HG03521 (cell line): ENCODE measurements around the gene UGP2.

Source experiments
- ATAC-seq: cut with Tn5 transposase; IDR thresholded peaks from one replicate; pipeline ENCODE4 v1.9.1; 2021; ENCODE audit warnings: mild to moderate bottlenecking, moderate library complexity; ENCODE audit not compliant: unreplicated experiment

Gene UGP2

DNA sequence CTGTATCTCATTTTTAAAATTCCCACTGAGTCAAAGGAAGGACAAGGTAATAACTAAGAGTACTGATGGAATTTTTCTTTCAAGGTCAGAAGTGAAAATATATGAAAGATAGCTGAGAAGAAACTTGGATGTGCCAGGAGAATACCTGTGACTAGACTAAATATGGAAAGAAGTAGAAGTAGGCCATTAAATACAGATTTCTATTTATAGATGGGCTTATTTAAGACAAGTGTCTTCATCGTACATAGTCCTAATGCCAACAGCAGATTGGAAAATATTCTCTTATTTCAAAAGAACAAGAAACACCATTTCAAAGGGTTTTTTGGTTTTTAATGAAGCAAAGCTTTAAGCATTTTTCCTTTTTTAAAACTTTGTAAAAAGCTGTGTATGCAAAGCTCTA lies 22.0 kb downstream of the UGP2 start:
- ATAC-seq: no peak

DNA sequence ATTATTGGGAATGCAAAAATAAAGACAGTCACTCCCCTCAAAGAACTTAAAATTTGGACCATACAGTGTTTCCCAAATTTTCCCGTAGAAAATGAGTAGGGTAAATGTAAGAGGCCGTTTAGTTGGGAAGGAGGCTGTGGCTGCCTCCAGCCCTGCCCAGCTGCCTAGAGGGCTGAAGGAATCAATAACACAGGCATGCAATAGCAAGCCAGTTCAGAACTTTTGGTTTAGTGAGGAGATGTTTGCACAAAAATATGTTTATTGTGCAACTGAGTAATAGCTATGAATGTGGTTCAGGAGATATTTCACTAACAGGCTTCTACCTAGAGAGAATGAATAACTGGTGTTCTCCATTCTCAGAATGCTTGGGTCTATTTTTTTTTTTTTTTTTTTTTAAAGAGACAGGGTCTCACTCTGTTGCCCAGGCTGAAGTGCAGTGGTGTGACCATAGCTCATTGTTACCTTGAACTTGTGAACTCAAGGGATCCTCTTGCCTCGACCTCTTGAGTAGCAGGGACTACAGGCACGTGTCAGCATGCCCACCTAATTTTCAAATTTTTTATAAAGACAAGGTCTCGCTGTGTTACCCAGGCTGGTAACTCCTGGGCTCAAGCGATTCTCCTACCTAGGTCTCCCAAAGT lies 23.6 kb downstream of the UGP2 start:
- ATAC-seq: no peak

DNA sequence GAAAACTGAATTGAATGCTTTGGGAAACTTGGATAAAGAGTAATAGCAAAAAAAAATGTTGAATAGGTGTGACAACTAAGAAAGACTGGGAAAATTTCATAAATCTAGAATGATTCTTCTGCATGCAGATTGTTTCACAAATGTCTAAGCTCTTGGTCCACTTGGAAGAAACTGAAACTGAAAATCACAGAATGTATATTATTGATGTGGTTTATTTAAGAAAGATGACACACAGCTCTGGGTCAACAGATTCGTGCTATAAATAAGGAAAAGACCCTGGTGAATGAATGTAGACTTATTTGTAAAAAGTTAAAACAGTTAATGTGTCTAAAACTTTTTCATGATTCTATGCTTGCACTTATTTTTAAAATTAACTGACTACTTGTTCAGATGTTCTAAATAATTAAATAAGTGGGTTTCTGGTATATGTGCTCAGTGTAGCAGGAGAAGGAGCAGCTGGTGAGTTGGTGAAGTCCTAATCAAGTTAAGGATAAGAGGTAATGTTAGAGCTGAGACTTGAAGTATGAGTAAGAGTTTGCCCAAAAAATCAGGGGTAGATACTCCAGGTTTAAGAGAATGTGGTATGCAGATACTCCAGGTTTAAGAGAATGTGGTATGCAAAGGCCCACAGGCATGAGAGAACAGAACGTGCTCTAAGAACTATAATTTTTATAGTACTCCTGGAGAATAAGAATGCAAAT lies 24.5 kb downstream of the UGP2 start:
- peak; percentile 45 for ATAC-seq

GRCh38 chr2:63870679-63871078 lies 29.0 kb downstream of the UGP2 start:
- ATAC-seq: no peak

DNA sequence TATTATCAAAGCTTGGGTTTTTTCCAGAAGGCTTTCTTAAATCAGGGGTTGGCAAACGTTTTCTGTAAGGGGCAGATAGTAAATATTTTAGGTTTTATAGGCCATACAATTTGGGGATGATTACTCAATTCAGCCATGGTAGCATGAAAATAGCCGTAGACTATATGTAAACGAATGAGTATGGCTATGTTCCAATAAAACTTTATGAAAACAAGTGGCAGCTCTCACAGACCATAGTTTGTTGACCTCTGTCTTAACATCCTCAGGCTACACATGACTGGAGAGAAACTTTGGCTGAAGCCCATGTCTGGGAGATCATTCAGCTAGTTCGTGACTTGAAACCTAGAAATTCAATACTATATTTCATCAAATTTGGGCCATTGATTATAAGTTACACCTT lies 30.2 kb downstream of the UGP2 start:
- no peak for ATAC-seq

DNA sequence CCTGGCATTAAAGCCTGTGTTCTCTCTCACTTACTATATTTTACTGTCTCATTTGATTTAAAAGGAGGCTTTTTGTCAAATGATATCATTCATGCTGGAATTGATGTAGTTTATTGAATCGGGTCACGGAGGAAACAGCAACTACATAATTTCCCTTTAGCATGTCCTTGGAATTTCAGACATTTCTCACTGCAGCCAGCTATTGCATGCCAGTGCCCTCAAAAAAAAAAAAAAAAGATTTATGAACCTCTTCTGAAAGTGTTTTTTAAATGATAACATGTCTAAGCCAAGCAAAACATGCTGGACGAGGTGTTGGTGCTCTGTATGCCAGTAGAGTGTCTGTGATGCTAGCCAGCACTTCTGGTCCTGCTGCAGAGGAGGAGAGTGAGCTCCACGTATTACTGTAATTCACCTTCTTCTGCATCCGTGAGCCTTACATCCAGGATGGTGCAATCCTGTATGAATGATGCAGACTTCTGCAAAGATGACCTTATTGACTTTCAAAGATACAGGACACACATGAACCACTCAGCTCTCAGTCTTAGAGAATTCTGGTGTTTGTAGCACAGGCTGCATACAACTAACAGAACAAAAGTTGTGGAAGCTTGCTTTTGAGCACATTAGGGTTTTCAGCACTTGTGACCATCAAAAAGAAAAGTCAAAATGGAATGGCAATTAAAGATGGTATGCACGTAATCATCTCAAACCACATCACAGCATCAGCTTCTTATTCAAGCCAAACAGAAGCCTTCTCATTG lies 31.1 kb downstream of the UGP2 start:
- no peak for ATAC-seq

DNA sequence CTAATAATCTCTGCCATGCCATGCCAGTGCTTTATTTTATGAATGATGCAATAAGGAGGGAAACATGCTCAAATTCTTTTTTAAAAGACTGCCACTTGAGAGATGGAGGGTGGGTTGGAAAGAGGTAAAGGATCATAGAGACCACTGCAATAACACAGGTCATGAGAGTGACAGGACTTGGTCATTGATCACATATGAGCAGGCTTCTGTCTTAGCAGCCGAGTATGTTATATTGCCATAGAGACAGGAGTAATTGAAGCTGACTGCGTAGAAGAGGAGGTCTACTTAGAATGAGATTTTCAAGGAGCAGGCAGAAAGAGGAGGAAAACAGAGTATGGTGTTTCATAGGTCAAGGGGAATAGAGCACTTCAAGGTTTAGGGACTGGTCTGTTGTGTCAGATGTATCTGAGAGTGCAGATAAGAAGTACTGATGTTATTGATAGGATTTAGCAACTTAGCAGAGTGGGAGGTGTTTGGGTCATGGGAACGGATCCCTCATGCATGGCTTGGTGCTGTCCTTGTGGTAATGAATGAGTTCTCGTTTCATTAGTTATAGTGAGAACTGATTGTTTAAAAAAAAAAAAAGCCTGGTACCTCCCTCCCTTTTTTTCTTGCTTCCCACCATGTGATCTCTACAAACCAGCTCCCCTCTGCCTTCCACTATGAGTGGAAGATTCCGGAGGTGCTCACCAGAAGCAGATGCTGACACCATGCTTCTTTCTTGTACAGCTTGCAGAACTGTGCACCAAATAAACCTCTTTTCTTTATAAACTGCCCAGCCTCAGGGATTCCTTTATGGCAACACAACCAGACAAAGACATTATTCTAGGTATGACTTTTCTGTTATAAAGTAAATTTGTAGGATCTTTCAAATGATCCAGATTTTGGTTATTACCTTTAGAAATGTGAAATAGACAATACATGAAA lies 32.8 kb downstream of the UGP2 start:
- no peak for ATAC-seq

DNA sequence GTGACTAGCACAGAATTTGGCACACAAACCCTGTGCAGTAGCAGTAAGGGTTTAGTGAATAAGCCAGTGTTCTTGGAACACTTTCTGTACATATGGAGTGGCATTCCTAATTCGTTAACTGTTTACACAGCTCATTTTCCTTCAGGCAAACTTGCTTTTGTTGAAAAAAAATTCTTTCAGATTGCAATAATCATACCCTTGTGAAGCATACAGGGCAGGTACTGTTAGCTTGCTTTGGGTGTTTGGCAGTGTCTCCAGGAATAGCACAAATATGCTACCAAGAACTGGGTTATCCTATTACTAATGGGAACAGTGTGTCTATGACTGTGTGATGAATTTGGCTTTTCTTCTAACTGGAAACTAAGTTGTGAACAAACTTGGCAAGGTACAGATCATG lies 33.4 kb downstream of the UGP2 start:
- ATAC-seq: no peak

GRCh38 chr2:63875559-63876245 lies 34.0 kb downstream of the UGP2 start:
- no peak for ATAC-seq

GRCh38 chr2:63876311-63876710 lies 34.6 kb downstream of the UGP2 start:
- ATAC-seq: no peak

- ATAC-seq: no peak
Observed at GRCh38 chr2:63878486-63878885, 36.8 kb downstream of the UGP2 start.

DNA sequence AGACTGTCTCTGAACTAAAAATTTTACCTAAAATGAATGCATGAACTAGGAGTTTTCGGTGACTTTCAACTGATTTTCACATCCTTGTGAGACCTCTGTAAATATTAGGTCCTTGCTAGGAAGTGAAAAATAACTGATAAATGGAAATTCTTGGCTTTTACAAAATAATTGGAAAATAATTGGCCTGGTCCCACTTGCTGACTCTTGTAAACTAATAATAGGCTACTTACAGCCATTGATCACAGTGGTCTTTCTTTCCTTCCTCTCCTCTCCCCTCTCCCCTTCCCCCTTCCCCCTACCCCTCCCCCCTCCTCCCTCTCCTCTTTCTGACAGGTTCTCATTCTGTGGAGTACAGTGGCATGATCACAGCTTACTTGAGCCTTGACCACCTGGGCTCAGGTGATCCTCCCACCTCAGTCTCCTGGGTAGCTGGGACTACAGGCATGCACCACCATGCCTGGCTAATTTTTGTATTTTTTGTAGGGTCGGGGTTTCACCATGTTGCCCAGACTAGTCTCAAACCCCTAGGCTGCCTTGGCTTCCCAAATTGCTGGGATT lies 38.3 kb downstream of the UGP2 start:
- no peak for ATAC-seq

GRCh38 chr2:63880625-63881024 lies 38.9 kb downstream of the UGP2 start:
- ATAC-seq: no peak

DNA sequence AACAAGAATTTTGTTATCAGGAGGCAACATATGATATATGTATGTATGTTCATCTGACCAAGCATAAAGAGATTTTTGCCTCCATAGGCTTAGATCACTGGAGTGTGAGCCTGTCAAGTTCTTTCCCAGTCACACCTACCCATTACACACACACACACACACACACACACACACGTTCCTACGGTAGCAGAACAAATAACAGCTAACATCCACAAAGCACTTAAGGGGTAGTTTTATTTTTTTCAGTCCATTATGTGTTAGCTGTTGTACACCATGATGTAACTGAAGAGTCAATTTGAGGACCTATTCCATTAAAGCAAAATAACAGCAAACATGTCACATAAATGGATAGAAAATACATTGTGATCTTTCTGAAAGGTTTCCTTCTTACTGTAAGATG lies 39.5 kb downstream of the UGP2 start:
- ATAC-seq: no peak

GRCh38 chr2:63882395-63883105 lies 40.9 kb downstream of the UGP2 start:
- ATAC-seq: no peak

DNA sequence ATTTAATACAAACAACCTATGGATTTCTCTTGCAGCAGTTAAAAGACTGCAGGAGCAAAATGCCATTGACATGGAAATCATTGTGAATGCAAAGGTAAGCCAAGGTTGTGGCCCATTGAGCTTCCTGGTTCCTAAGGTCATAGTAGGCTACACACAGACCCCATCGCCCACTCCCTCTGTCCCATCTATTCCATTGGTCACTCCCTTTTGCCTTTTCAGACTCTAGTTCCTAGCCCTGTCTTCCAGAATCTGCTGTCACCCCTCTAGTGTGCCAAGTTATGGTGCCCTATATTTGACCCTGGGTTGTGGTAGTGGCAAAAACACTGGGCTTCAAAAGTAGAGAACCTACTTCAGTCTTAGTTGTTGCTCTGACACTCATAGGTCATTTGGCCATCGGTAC lies 44.7 kb downstream of the UGP2 start:
- ATAC-seq: no peak

DNA sequence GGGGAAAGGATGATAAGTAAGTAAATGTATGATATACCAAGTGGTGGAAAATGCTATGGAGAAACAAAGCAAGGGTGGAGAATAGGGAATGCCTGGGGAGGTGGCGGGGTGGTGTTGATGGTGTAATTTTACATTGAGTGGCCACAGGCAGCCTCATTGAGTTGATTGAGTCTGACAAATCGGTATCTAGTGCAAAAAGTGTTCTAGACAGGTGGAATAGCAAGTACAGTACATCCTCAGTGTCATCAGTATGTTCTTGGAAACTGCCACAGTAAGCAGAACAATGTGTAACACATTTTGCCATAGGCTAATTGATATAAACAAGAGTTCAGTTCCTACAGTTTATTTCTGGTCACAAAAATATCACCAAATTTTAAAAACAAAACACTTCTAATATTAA lies 46.4 kb downstream of the UGP2 start:
- ATAC-seq: no peak

DNA sequence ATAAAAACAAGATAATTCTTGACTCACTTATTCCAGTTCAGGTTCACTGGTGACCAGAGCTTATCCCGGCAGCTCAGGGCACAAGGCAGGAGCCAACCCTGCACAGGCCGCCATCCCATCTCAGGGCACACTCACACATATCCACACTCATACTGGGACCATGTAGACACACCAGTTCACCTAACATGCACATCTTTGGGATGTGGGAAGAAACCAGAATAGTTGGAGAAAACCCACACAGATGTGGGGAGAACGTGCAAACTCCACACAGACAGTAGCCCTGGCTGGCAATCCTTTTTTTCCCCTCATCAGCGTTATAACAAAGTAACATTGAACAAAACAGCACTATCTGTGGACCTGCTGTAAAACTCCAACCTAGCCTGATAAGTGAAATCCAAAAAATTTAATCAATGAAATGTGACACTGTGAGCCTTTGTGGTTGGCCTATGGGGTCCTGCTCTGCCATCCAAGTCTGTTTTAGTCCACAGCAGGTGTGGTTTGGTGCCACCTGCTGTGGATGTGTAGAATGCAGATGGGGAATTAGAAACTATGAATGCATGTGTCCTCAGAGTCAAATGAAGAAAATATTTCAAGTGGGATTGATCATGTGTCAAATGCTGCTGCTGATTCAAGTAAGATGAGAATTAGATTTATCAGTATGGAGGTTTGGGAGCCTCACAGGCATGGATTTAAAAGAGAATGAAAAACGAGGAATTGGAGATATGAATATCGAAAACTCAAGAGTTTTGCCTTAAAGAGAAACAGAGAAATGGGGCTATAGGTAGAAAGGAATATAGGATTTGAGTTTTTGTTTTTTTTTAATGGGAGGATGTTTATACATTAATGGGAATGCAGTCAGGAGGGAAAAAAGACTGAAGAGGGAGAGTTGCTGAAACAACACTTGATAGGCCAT lies 47.0 kb downstream of the UGP2 start:
- peak; percentile 71 for ATAC-seq

DNA sequence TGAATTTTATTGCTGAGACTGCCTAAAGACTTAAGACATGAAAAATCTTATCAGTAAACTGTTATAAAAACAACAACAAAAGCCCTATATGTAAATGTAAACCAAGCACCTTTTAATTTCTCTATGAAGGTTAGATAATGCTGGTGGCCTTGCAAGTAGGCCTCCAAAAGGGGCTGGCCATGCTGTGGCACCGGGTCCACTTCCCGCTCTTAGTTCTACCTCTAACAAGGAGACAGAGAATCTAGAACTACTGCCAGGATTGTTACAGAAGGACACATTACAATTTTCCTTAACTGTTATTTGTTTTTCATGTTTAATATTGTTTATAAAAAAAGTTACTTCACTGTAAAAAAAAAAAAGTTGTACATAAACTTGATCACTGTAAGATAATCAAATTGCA lies 49.0 kb downstream of the UGP2 start:
- no peak for ATAC-seq
